Retinal pigment epithelial cell (primary cell): ENCODE measurements around the gene ADAMTS8.
"Not testable (repeated sequence)": the region's sequence is repeated elsewhere in the genome, so short reads cannot be mapped to it uniquely, and the experiment has no call there.

Experiments
- DNase-seq: peaks from one replicate; pipeline ENCODE4 v3.0.0-alpha.2; 2010; ENCODE audit warnings: low read depth
- H3K4me3 ChIP-seq: 2 replicates; pipeline ENCODE4 v1.5.1; 2011; ENCODE audit warnings: mild to moderate bottlenecking, low read length, control low read depth, moderate library complexity
- TF ChIP-seq, protein P1 (sequence below): conservative IDR thresholded peaks from 2 replicates; pipeline ENCODE4 v1.5.1; 2011; ENCODE audit warnings: low read depth, low read length, control low read depth, inconsistent platforms

Gene ADAMTS8

DNA sequence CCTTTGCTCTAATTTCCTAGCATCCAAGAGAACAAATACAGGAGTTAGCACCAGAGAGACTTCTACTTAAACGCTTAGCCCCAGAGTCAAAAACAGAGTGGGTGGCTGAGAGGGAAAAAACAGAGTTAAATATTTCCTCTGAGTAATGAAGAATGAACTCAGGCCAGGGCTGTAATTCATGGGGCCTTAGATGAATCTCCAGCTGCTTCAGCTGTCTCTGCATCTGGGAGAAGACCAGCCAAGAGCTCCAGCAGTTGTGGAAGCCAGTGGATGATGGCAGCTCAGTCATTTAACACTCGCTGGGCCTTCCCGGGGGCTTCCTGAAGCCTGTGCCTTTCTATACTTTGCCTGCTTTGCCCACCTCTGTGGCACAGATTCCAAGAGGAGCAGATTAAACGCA lies 14.3 kb upstream of the ADAMTS8 start:
- no peak for DNase-seq
- no peak overlapping the region for H3K4me3 ChIP-seq
- TF ChIP-seq, protein P1, sequence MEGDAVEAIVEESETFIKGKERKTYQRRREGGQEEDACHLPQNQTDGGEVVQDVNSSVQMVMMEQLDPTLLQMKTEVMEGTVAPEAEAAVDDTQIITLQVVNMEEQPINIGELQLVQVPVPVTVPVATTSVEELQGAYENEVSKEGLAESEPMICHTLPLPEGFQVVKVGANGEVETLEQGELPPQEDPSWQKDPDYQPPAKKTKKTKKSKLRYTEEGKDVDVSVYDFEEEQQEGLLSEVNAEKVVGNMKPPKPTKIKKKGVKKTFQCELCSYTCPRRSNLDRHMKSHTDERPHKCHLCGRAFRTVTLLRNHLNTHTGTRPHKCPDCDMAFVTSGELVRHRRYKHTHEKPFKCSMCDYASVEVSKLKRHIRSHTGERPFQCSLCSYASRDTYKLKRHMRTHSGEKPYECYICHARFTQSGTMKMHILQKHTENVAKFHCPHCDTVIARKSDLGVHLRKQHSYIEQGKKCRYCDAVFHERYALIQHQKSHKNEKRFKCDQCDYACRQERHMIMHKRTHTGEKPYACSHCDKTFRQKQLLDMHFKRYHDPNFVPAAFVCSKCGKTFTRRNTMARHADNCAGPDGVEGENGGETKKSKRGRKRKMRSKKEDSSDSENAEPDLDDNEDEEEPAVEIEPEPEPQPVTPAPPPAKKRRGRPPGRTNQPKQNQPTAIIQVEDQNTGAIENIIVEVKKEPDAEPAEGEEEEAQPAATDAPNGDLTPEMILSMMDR = no peak

DNA sequence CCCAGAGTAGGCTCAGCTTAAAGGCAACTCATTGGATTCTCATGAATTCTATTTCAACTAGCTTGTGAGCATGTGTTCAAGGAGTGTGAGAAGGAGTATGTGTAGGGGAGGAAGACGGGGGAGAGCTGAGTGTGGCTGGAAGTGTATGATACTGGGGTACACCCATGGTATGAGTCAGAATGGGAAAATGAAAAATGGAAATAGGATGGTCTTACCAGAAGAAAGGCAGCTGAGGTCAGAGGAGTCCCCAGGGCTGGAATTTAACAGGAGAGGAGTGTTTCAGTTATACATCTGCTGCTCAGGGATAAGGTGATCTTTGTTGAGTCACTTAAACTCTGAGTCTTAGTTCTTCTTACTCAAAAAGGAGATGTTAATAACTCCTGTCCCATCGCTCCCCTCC lies 13.3 kb upstream of the ADAMTS8 start:
- DNase-seq = no peak
- TF ChIP-seq, protein P1 = no peak
- no peak overlapping the region for H3K4me3 ChIP-seq

DNA sequence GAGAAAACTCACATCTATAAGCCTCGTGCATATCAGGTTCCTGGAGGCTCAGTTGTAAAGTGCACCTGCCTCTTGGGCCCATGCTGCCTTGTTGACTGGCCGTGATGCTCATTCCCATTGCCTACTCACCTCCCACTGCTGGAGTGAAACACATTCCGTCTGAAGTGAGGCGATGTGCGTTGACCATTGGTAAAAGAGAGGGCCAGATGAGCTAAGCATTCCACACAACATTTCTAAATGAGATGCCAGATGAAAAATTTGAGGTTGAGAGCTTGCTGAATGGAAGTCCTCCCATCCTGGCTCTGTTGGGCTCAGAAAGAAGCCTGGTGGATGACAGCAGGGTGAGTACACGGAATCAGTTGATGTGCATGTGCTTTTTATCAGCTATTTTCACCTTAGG lies 11.5 kb upstream of the ADAMTS8 start:
- H3K4me3 ChIP-seq = no peak overlapping the region
- TF ChIP-seq, protein P1 = no peak
- DNase-seq = no peak

DNA sequence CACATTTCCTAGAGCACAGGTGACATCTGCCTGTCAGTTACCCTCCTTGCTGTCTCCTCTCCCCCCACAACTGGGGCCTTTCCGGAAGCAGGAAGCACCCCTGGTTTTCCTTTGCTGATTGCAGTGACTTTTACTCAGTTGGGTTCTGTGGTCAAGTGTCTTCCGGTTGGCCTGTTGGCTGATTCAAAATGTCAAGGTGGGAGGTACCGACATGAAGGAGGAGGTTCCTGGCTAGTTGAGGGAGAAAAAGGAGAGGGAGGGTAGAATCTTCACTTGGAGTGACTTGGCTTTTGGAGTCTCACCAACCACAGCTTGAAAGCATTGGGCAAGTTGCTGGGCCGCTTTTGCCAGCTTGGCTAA lies 10.7 kb upstream of the ADAMTS8 start:
- H3K4me3 ChIP-seq = no peak overlapping the region
- no peak for DNase-seq
- TF ChIP-seq, protein P1 = no peak

DNA sequence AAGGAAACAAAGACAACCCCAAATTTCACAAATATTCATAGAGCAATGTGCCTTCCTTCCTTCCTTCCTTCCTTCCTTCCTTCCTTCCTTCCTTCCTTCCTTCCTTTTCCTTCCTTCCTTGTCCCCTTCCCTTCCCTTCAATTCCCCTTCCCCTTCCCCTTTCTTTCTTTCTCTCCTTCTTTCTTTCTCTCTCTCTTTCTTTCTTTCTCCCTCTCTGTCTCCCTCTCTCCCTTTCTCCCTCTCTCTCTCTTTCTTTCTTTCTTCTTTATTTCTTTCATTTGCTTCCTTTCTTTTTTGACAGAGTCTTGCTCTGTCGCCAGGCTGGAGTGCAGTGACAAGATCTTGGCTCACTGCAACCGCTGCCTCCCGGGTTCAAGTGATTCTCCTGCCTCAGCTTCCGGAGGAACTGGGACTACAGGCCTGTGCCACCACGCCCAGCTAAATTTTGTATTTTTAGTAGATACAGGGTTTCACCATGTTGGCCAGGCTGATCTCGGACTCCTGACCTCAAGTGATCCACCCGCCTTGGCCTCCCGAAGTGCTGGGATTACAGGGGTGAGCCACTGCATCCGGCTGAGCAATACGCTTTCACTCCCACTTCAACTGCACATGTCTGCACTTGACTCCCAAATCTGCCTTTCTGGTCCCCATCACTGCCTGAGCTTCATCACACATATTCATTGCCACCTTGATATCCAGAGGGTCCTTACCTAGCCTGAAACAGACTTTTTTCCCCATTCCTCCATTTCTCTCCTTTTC lies 10.2 kb upstream of the ADAMTS8 start:
- not testable (repeated sequence) for DNase-seq, H3K4me3 ChIP-seq

DNA sequence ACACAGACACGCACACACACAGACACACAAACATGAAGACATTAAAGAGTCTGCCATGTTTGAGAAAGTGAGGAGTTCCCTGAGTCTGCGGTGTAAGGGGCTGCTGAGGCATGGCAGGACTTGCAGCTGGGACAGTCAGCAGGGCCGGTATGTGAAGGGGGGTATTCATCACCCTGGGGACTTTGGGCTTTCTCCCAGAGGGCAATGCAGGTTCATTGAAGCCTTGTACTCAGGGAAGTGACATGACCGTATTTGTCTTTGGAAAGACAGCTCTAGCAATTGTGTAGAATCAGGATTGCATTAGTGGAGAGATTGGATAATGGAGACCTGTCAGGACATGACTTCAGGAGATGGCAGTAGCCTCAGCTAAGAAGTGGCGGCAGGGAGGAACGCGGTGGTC lies 9.4 kb upstream of the ADAMTS8 start:
- TF ChIP-seq, protein P1 = no peak
- H3K4me3 ChIP-seq = no peak overlapping the region
- DNase-seq = no peak

DNA sequence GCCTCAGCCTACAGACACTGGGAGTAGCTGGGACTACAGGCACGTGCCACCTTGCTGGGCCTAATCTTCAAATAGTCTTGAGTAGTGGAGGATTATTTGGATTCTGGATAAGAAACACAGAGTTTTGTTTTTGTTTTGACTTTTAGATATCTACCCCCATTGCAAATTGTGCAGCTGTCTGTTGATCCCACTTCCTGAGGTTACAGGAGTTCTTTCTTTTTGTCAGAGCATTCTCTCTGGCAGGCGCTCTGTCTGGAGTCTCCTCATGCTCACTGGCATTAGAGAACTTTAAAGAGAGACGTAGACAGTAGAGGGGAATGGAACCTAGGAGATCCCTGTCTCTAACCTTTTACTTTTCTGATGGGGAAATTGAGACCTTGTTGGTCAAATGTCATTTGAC lies 7.8 kb upstream of the ADAMTS8 start:
- H3K4me3 ChIP-seq = no peak overlapping the region
- TF ChIP-seq, protein P1 = no peak
- DNase-seq = no peak
